IPS-15b (cell line): ENCODE results near the gene CLMP.

Experiments used
- H3K27me3 ChIP-seq: one replicate; pipeline ENCODE4 v1.6.1; 2013; ENCODE audit warnings: low read length; ENCODE audit not compliant: control insufficient read depth, insufficient read depth
- H3K36me3 ChIP-seq: one replicate; pipeline ENCODE4 v1.6.1; 2013; ENCODE audit warnings: low read length; ENCODE audit not compliant: control insufficient read depth, insufficient read depth
- H3K4me1 ChIP-seq: one replicate; pipeline ENCODE4 v1.6.1; 2013; ENCODE audit warnings: mild to moderate bottlenecking, low read length; ENCODE audit not compliant: control insufficient read depth, insufficient read depth
- H3K4me3 ChIP-seq: one replicate; pipeline ENCODE4 v1.5.1; 2013; ENCODE audit warnings: low read depth, low read length
- H3K9ac ChIP-seq: one replicate; pipeline ENCODE4 v1.6.1; 2013; ENCODE audit warnings: low read depth, mild to moderate bottlenecking, low read length
- H3K9me3 ChIP-seq: one replicate; pipeline ENCODE4 v1.6.1; 2013; ENCODE audit warnings: mild to moderate bottlenecking, low read length; ENCODE audit not compliant: control insufficient read depth, insufficient read depth

The CLMP gene

GRCh38 chr11:123084454-123084853 lies 110.6 kb downstream of the CLMP start:
- H3K9me3 ChIP-seq, result no peaks in the 10 kb centered on the region
- no peaks in the 10 kb centered on the region for H3K36me3 ChIP-seq
- H3K27me3 ChIP-seq, result no peaks in the 10 kb centered on the region
- H3K4me1 ChIP-seq, result no peaks in the 10 kb centered on the region
- no peak overlapping the region for H3K9ac ChIP-seq
- no peak overlapping the region for H3K4me3 ChIP-seq

GRCh38 chr11:123083623-123084029 lies 111.4 kb downstream of the CLMP start:
- H3K4me3 ChIP-seq, result no peak overlapping the region
- no peaks in the 10 kb centered on the region for H3K36me3 ChIP-seq
- H3K9me3 ChIP-seq, result no peaks in the 10 kb centered on the region
- no peaks in the 10 kb centered on the region for H3K27me3 ChIP-seq
- no peaks in the 10 kb centered on the region for H3K4me1 ChIP-seq
- H3K9ac ChIP-seq, result no peak overlapping the region

GRCh38 chr11:123082977-123083376 lies 112.1 kb downstream of the CLMP start:
- Histone ChIP-seq H3K9ac (no peak overlapping the region), H3K27me3 (no peaks in the 10 kb centered on the region), H3K36me3 (no peaks in the 10 kb centered on the region)

GRCh38 chr11:123080015-123080414 lies 115.0 kb downstream of the CLMP start:
- Histone ChIP-seq H3K9me3 (no peaks in the 10 kb centered on the region), H3K27me3 (no peaks in the 10 kb centered on the region), H3K9ac (no peak overlapping the region), H3K4me3 (no peak overlapping the region), H3K4me1 (no peaks in the 10 kb centered on the region), H3K36me3 (no peaks in the 10 kb centered on the region)

More at GRCh38 chr11:123082977-123083376, 112.1 kb downstream of the CLMP start:
- H3K4me1 ChIP-seq, result no peaks in the 10 kb centered on the region
- no peak overlapping the region for H3K4me3 ChIP-seq
- no peaks in the 10 kb centered on the region for H3K9me3 ChIP-seq

GRCh38 chr11:123076484-123076883 lies 118.6 kb downstream of the CLMP start:
- Histone ChIP-seq H3K27me3 (no peaks in the 10 kb centered on the region), H3K9me3 (no peaks in the 10 kb centered on the region), H3K36me3 (no peaks in the 10 kb centered on the region), H3K4me1 (peaks cover 2% of the 10 kb centered on the region), H3K4me3 (no peak overlapping the region), H3K9ac (no peak overlapping the region)

GRCh38 chr11:123073343-123074057 lies 121.5 kb downstream of the CLMP start:
- Histone ChIP-seq H3K27me3 (no peaks in the 10 kb centered on the region), H3K4me1 (peaks cover 17% of the 10 kb centered on the region), H3K9me3 (no peaks in the 10 kb centered on the region), H3K4me3 (no peak overlapping the region), H3K9ac (no peak overlapping the region), H3K36me3 (no peaks in the 10 kb centered on the region)

- Histone ChIP-seq H3K4me1 (peaks cover 17% of the 10 kb centered on the region), H3K9ac (no peak overlapping the region), H3K27me3 (no peaks in the 10 kb centered on the region), H3K9me3 (no peaks in the 10 kb centered on the region), H3K4me3 (no peak overlapping the region), H3K36me3 (no peaks in the 10 kb centered on the region)
These were observed 122.3 kb downstream of the CLMP start for GRCh38 chr11:123072762-123073161.

- no peak overlapping the region for H3K9ac ChIP-seq
- no peaks in the 10 kb centered on the region for H3K9me3 ChIP-seq
- peaks cover 17% of the 10 kb centered on the region for H3K4me1 ChIP-seq
- H3K36me3 ChIP-seq, result no peaks in the 10 kb centered on the region
- no peaks in the 10 kb centered on the region for H3K27me3 ChIP-seq
- H3K4me3 ChIP-seq, result no peak overlapping the region
These were observed 122.7 kb downstream of the CLMP start for GRCh38 chr11:123072332-123072761.

GRCh38 chr11:123069908-123070821 lies 124.9 kb downstream of the CLMP start:
- Histone ChIP-seq H3K27me3 (no peaks in the 10 kb centered on the region), H3K4me3 (no peak overlapping the region), H3K36me3 (no peaks in the 10 kb centered on the region), H3K4me1 (peaks cover 17% of the 10 kb centered on the region), H3K9ac (no peak overlapping the region), H3K9me3 (no peaks in the 10 kb centered on the region)

- Histone ChIP-seq H3K4me3 (no peak overlapping the region), H3K36me3 (peaks cover 5% of the 10 kb centered on the region), H3K9me3 (no peaks in the 10 kb centered on the region), H3K9ac (no peak overlapping the region), H3K27me3 (no peaks in the 10 kb centered on the region), H3K4me1 (peaks cover 11% of the 10 kb centered on the region)
These were observed 129.4 kb downstream of the CLMP start for GRCh38 chr11:123065621-123066020.

- no peaks in the 10 kb centered on the region for H3K27me3 ChIP-seq
- peaks cover 2% of the 10 kb centered on the region for H3K4me1 ChIP-seq
- no peaks in the 10 kb centered on the region for H3K9me3 ChIP-seq
- peak overlapping the region; percentile 91 for H3K4me3 ChIP-seq
- peak overlapping the region; percentile 100 for H3K9ac ChIP-seq
- H3K36me3 ChIP-seq, result peaks cover 21% of the 10 kb centered on the region
These were observed 131.0 kb downstream of the CLMP start for GRCh38 chr11:123063826-123064657.
